NCI-H128 (cell line): ENCODE measurements around the gene FOXS1.

Experiments
- DNase-seq: peaks from one replicate; lab custom pipeline; 2025; ENCODE audit not compliant: unreplicated experiment; lab: John Stamatoyannopoulos, UW

The FOXS1 gene

DNA sequence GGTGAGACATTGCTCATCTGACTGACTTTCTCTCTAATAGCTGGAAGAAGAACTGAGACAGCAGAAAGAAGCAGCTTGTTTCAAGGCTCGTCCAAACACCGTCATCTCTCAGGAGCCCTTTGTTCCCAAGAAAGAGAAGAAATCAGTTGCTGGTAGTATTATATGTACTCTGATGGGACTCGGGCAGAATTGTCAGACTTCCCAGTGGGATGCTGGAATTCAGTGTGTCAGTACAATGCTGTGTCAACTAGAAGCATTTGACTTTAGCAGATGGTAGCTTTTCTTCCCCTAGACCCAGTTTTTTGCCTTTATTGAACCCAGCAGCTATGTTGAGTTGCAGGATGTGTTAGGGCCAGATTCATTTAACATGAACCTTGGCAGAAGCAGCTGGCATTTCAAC is 48.0 kb downstream of the FOXS1 start:
- DNase-seq: no peak
